HCT116 (cell line): ENCODE data around the gene TRAF3. TPM values are rescaled to one million over a fixed set of nuclear protein-coding genes. Genes with fewer than 3 reads are reported as not detected.

Source experiments
- ATAC-seq: fragments of 200-7000 bp; cut with Tn5 transposase; 2 replicates; pipeline ENCODE4 v1.9.1; 2020; ENCODE audit warnings: mild to moderate bottlenecking, moderate library complexity
- BruUV-seq: library from RNA; stranded (reverse); fragments of 400-500 nt; replicated peaks from 2 replicates; lab custom pipeline; 2021; lab: Mats Ljungman, UMichigan
- CTCF ChIA-PET: fragments of 300-600 bp; sonication (Branson Sonifier 250); formaldehyde crosslinking; loops from one replicate; lab custom pipeline; 2021; ENCODE audit warnings: antibody characterized with exemption; lab: Charles Lee
- POLR2A ChIA-PET: fragments of 300-600, 350-600 bp; sonication (Branson Sonifier 250); formaldehyde crosslinking; loops from one replicate; lab custom pipeline; 2021; ENCODE audit warnings: antibody characterized with exemption; lab: Charles Lee
- RAD21 ChIA-PET, 2 experiments: fragments of 300-600 bp; sonication (Branson Sonifier 250); formaldehyde crosslinking; loops; one replicate each; lab custom pipeline; 2023; ENCODE audit warnings: low total read pairs in 2 of 2; ENCODE audit not compliant: uncharacterized antibody in 2 of 2, unreplicated experiment in 2 of 2, low non-redundant PET in 1 of 2; lab: Charles Lee
- DNase-seq: peaks from one replicate; pipeline ENCODE4 v3.0.0-alpha.2; 2010; ENCODE audit warnings: low read depth, low spot score
- H2AFZ ChIP-seq: fragments of 200-600 bp; shearing (Covaris generic), sonication (generic); 2 replicates; pipeline ENCODE4 v1.6.1; 2017; ENCODE audit warnings: low read depth, mixed run types, mixed read lengths, antibody characterized with exemption, low read length; ENCODE audit not compliant: poor library complexity, severe bottlenecking
- H3K27ac ChIP-seq: 2 replicates; pipeline ENCODE4 v1.5.1; 2012; ENCODE audit warnings: low read depth, low read length
- H3K27me3 ChIP-seq: fragments of 200-600 bp; sonication (generic); 2 replicates; pipeline ENCODE4 v1.6.1; 2016; ENCODE audit warnings: mixed run types, low read length, mixed read lengths; ENCODE audit not compliant: insufficient read depth
- H3K36me3 ChIP-seq, 2 experiments: fragments of 200-500 bp in 1 of 2; fragments of 200-600 bp in 1 of 2; sonication (Bioruptor generic) in 1 of 2; sonication (generic) in 1 of 2; 2 replicates each; pipeline versions ENCODE4 v1.5.1 to v1.6.1; 2014 to 2016; ENCODE audit warnings: low read length in 2 of 2, inconsistent platforms in 1 of 2, mixed read lengths in 1 of 2, mixed run types in 1 of 2; ENCODE audit not compliant: insufficient read depth in 2 of 2, control insufficient read depth in 1 of 2
- H3K4me1 ChIP-seq, 2 experiments: fragments of 200-600 bp in 1 of 2; sonication (generic) in 1 of 2; 2 replicates each; pipeline versions ENCODE4 v1.5.1 to v1.6.1; 2012 to 2017; ENCODE audit warnings: low read length in 2 of 2, inconsistent platforms in 1 of 2, mild to moderate bottlenecking in 1 of 2, mixed read lengths in 1 of 2, mixed run types in 1 of 2, moderate library complexity in 1 of 2; ENCODE audit not compliant: insufficient read depth in 2 of 2, control insufficient read depth in 1 of 2
- H3K4me2 ChIP-seq: fragments of 200-600 bp; sonication (generic); 2 replicates; pipeline ENCODE4 v1.6.1; 2017; ENCODE audit warnings: mixed run types, low read length, mixed read lengths
- H3K4me3 ChIP-seq, 2 experiments: fragments of 200-600 bp in 1 of 2; sonication (generic) in 1 of 2; replicated peaks in 1 of 2; 2 replicates each; pipeline ENCODE4 v1.5.1; 2011 to 2016; ENCODE audit warnings: low read length in 2 of 2, control low read depth in 1 of 2, low read depth in 1 of 2, mild to moderate bottlenecking in 1 of 2, mixed read lengths in 1 of 2, mixed run types in 1 of 2
- H3K79me2 ChIP-seq: fragments of 200-600 bp; sonication (generic); 2 replicates; pipeline ENCODE4 v1.6.1; 2017; ENCODE audit warnings: mild to moderate bottlenecking, mixed run types, low read length, moderate library complexity, mixed read lengths; ENCODE audit not compliant: insufficient read depth
- H3K9ac ChIP-seq: fragments of 200-600 bp; sonication (generic); 2 replicates; pipeline ENCODE4 v1.6.1; 2016; ENCODE audit warnings: low read length, mixed read lengths
- H3K9me2 ChIP-seq: fragments of 200-600 bp; sonication (generic), shearing (Covaris generic); 2 replicates; pipeline ENCODE4 v1.6.1; 2017; ENCODE audit warnings: mixed run types, mild to moderate bottlenecking, moderate library complexity; ENCODE audit not compliant: insufficient read depth
- H3K9me3 ChIP-seq, 2 experiments: fragments of 200-500 bp in 1 of 2; fragments of 200-600 bp in 1 of 2; sonication (Bioruptor generic) in 1 of 2; sonication (generic) in 1 of 2; 2 replicates each; pipeline ENCODE4 v1.6.1; 2014 to 2017; ENCODE audit warnings: low read length in 2 of 2, mixed read lengths in 2 of 2, inconsistent platforms in 1 of 2, low read depth in 1 of 2, mild to moderate bottlenecking in 1 of 2, mixed run types in 1 of 2, moderate library complexity in 1 of 2; ENCODE audit not compliant: control insufficient read depth in 1 of 2, insufficient read depth in 1 of 2
- H4K20me1 ChIP-seq: fragments of 200-600 bp; sonication (generic), shearing (Covaris generic); 2 replicates; pipeline ENCODE4 v1.6.1; 2017; ENCODE audit warnings: mixed run types, mild to moderate bottlenecking, moderate library complexity; ENCODE audit not compliant: insufficient read depth
- EZH2 ChIP-seq: fragments of 200-600 bp; sonication (generic); IDR thresholded peaks from 2 replicates; pipeline ENCODE4 v1.6.1; 2017; ENCODE audit warnings: antibody characterized with exemption, mixed run types
- FOSL1 ChIP-seq: IDR thresholded peaks from 2 replicates; pipeline ENCODE4 v1.6.1; 2012; ENCODE audit warnings: low read depth
- JUND ChIP-seq: IDR thresholded peaks from 2 replicates; pipeline ENCODE4 v1.6.1; 2012
- POLR2A ChIP-seq: IDR thresholded peaks from 2 replicates; pipeline ENCODE4 v1.7.0; 2011; ENCODE audit warnings: borderline replicate concordance; ENCODE audit not compliant: insufficient read depth, insufficient read length; ENCODE audit errors: extremely low read depth
- POLR2AphosphoS5 ChIP-seq: IDR thresholded peaks from 2 replicates; pipeline ENCODE4 v1.6.1; 2011; ENCODE audit warnings: mild to moderate bottlenecking, low read depth, low read length, moderate library complexity
- SIN3A ChIP-seq: IDR thresholded peaks from 2 replicates; pipeline ENCODE4 v1.6.1; 2012; ENCODE audit warnings: low read depth
- SP1 ChIP-seq: IDR thresholded peaks from 2 replicates; pipeline ENCODE4 v1.6.1; 2012; ENCODE audit warnings: low read depth
- SRF ChIP-seq: IDR thresholded peaks from 2 replicates; pipeline ENCODE4 v1.6.1; 2012; ENCODE audit warnings: low read depth
- YY1 ChIP-seq: IDR thresholded peaks from 2 replicates; pipeline ENCODE4 v1.6.1; 2011; ENCODE audit warnings: low read length, low read depth, moderate library complexity, mild to moderate bottlenecking; ENCODE audit not compliant: insufficient replicate concordance; ENCODE audit errors: extremely low read depth
- ZFX ChIP-seq: fragments of 450-650 bp; IDR thresholded peaks from 2 replicates; pipeline ENCODE4 v1.6.1; 2017
- ZNF274 ChIP-seq: fragments of 200-500 bp; sonication (Bioruptor generic); IDR thresholded peaks from 2 replicates; pipeline ENCODE4 v1.6.1; 2014; ENCODE audit warnings: mild to moderate bottlenecking, low read depth, low read length, inconsistent platforms
- intact Hi-C: fragments of 100-400 bp; cut with micrococcal nuclease; formaldehyde crosslinking; loops from 2 replicates; pipeline ENCODE4 v1.10.0; 2022
- total RNA-seq: library from RNA; stranded (reverse); gene quantifications from one replicate; pipeline ENCODE4 v1.2.1, GENCODE V29; 2021; ENCODE audit not compliant: unreplicated experiment
- TF ChIP-seq, protein P1 (sequence below): IDR thresholded peaks from 2 replicates; pipeline ENCODE4 v1.6.1; 2012
- TF ChIP-seq, protein P2 (sequence below): IDR thresholded peaks from 2 replicates; pipeline ENCODE4 v1.6.1; 2012
- TF ChIP-seq, protein P3 (sequence below): IDR thresholded peaks from 2 replicates; pipeline ENCODE4 v1.6.1; 2012; ENCODE audit warnings: low read depth

The TRAF3 gene
- total RNA-seq, 1 experiment from 2014 or later = 32.1 TPM

DNA sequence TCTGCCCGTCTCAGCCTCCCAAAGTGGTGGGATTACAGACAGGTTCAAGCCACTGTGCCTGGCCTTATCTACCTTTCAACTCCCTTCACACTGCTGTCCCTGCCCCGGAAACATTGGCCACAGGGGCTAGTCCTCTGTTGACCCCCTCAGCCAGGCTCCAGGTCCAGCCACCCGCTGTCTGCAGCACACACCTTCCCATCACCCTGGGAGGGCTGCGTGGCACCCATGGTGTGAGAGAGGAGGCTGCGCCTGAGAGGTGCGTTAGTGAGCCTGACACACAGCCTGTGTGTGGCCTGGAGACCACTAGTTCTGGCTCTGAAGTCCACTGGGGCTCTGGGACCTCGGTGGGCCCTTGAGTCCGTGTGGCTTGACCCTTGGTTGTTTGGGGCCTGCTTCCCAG lies 28.4 kb upstream of the TRAF3 start:
- intact Hi-C loops = no loop called here
- ATAC-seq = no peak
- no peak overlapping the region for H3K9ac ChIP-seq
- no peak overlapping the region for H3K4me3 ChIP-seq
- RAD21 ChIA-PET = no interaction called here
- POLR2A ChIA-PET = no interaction called here
- no peaks in the 10 kb centered on the region for H3K9me2 ChIP-seq
- TF ChIP-seq ZFX (no peak), SRF (no peak), FOSL1 (no peak), ZNF274 (no peak), EZH2 (no peak), POLR2AphosphoS5 (no peak), SIN3A (no peak)
- TF ChIP-seq, all 23 proteins: peak for 0
- CTCF ChIA-PET = no interaction called here
- no peaks in the 10 kb centered on the region for H3K79me2 ChIP-seq
- H3K36me3 ChIP-seq = no peaks in the 10 kb centered on the region; a peak in 1 of 4 replicates
- H3K9me3 ChIP-seq = no peaks in the 10 kb centered on the region
- H2AFZ ChIP-seq = no peak overlapping the region
- no TSS peak for BruUV-seq
- no peaks in the 10 kb centered on the region for H3K4me1 ChIP-seq
- no peak overlapping the region for H3K4me2 ChIP-seq
- DNase-seq = no peak
- no peaks in the 10 kb centered on the region for H3K27me3 ChIP-seq
- no peak overlapping the region for H3K27ac ChIP-seq
- H4K20me1 ChIP-seq = no peaks in the 10 kb centered on the region

DNA sequence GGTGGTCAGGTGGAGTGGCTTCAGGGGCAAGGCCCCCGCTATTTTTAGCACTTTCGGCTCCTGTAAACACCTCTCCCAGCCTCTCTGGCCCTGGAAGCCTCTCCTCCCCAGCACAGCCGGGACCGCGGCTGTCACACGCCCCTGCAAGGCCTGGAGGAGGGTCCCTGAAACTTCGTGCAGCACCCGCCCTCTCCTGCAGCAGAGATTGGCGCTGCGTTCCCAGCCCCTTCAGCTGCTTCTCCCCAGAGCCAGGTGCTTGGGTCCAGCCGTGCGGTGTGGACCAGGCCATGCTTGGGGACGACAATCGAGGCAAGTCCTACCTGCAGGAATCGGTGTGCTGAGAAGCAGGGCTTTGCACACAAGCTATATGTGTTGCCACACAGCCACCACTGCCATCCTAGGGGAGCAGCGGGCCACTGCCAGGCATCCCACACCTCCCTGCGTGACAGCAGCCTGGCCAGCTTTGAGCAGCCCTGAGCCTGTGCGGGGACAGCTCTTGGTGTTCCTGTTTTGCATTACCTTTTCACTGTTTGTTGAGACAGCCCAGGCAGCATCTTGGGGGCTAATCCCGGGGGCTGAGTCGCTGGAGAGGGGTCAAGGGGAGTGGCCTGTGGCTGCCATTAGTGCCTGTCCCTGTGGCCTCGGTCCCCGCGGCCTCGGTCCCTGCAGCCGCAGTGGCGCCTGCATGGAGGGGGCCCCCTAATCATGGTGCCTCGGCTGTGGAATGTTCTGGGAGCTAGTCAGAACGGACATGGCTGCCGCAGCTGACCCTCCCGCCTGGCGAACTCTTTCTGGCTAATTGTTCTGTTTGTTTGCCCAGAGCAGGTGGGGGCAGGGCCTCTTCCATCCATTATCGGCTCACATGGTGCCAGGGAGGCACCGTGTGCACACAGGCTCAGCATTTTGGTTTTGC lies 27.6 kb upstream of the TRAF3 start:
- H3K9me3 ChIP-seq = no peaks in the 10 kb centered on the region
- no peak for DNase-seq
- no peaks in the 10 kb centered on the region for H3K36me3 ChIP-seq
- POLR2A ChIA-PET = no interaction called here
- no peak overlapping the region for H3K9ac ChIP-seq
- no peak overlapping the region for H2AFZ ChIP-seq
- H3K4me2 ChIP-seq = no peak overlapping the region
- CTCF ChIA-PET = no interaction called here
- H3K9me2 ChIP-seq = no peaks in the 10 kb centered on the region
- BruUV-seq = no TSS peak
- no peaks in the 10 kb centered on the region for H3K4me1 ChIP-seq
- RAD21 ChIA-PET = no interaction called here
- H3K4me3 ChIP-seq = no peak overlapping the region
- no peak for ATAC-seq
- intact Hi-C loops = no loop called here
- H3K27ac ChIP-seq = no peak overlapping the region
- no peaks in the 10 kb centered on the region for H3K79me2 ChIP-seq
- no peaks in the 10 kb centered on the region for H4K20me1 ChIP-seq
- no peaks in the 10 kb centered on the region for H3K27me3 ChIP-seq
- TF ChIP-seq YY1 (no peak), POLR2A (no peak), SP1 (no peak), EZH2 (no peak), ZNF274 (no peak), POLR2AphosphoS5 (no peak), ZFX (no peak), SRF (no peak), JUND (no peak)
- TF ChIP-seq, protein P1, sequence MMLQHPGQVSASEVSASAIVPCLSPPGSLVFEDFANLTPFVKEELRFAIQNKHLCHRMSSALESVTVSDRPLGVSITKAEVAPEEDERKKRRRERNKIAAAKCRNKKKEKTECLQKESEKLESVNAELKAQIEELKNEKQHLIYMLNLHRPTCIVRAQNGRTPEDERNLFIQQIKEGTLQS = no peak
- TF ChIP-seq, protein P2, sequence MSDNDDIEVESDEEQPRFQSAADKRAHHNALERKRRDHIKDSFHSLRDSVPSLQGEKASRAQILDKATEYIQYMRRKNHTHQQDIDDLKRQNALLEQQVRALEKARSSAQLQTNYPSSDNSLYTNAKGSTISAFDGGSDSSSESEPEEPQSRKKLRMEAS = no peak
- TF ChIP-seq, protein P3, sequence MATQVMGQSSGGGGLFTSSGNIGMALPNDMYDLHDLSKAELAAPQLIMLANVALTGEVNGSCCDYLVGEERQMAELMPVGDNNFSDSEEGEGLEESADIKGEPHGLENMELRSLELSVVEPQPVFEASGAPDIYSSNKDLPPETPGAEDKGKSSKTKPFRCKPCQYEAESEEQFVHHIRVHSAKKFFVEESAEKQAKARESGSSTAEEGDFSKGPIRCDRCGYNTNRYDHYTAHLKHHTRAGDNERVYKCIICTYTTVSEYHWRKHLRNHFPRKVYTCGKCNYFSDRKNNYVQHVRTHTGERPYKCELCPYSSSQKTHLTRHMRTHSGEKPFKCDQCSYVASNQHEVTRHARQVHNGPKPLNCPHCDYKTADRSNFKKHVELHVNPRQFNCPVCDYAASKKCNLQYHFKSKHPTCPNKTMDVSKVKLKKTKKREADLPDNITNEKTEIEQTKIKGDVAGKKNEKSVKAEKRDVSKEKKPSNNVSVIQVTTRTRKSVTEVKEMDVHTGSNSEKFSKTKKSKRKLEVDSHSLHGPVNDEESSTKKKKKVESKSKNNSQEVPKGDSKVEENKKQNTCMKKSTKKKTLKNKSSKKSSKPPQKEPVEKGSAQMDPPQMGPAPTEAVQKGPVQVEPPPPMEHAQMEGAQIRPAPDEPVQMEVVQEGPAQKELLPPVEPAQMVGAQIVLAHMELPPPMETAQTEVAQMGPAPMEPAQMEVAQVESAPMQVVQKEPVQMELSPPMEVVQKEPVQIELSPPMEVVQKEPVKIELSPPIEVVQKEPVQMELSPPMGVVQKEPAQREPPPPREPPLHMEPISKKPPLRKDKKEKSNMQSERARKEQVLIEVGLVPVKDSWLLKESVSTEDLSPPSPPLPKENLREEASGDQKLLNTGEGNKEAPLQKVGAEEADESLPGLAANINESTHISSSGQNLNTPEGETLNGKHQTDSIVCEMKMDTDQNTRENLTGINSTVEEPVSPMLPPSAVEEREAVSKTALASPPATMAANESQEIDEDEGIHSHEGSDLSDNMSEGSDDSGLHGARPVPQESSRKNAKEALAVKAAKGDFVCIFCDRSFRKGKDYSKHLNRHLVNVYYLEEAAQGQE = no peak
